Activated B cell treated with CpG ODN at 0.5 μM for 24 hours (primary cell): ENCODE measurements around the gene IFNGR2. TPM values are rescaled to one million over a fixed set of nuclear protein-coding genes. Genes with fewer than 3 reads are reported as not detected.

ENCODE experiments used
- ATAC-seq: fragments of 200-7000 bp; cut with Tn5 transposase; one replicate; pipeline ENCODE4 v1.10.0; 2021; ENCODE audit warnings: low read depth, mild to moderate bottlenecking, moderate library complexity
- CTCF ChIA-PET: fragments of 350-600 bp; sonication (Branson Sonifier 250); formaldehyde crosslinking; loops from one replicate; lab custom pipeline; 2021; ENCODE audit warnings: antibody characterized with exemption; lab: Charles Lee
- POLR2A ChIA-PET: fragments of 350-600 bp; sonication (Branson Sonifier 250); formaldehyde crosslinking; loops from one replicate; lab custom pipeline; 2021; ENCODE audit warnings: antibody characterized with exemption; lab: Charles Lee
- DNase-seq: peaks from one replicate; pipeline ENCODE4 v3.0.0; 2022
- H3K27ac Mint-ChIP-seq: one replicate; pipeline ENCODE4 v1.8.0; 2020; ENCODE audit warnings: mixed read lengths
- H3K27me3 Mint-ChIP-seq: one replicate; pipeline ENCODE4 v1.8.0; 2021; ENCODE audit warnings: mixed read lengths
- H3K36me3 Mint-ChIP-seq: one replicate; pipeline ENCODE4 v1.8.0; 2021; ENCODE audit warnings: low read depth, mixed read lengths
- H3K4me1 Mint-ChIP-seq: one replicate; pipeline ENCODE4 v1.8.0; 2021; ENCODE audit warnings: mixed read lengths
- H3K4me3 Mint-ChIP-seq: one replicate; pipeline ENCODE4 v1.8.0; 2020; ENCODE audit warnings: mild to moderate bottlenecking, mixed read lengths
- H3K9me3 Mint-ChIP-seq: one replicate; pipeline ENCODE4 v1.8.0; 2020; ENCODE audit warnings: mixed read lengths
- CTCF ChIP-seq: fragments of 200-600 bp; IDR thresholded peaks from one replicate; pipeline ENCODE4 v1.8.0; 2022; ENCODE audit warnings: antibody characterized with exemption, mild to moderate bottlenecking
- intact Hi-C: fragments of 100-400 bp; cut with micrococcal nuclease; formaldehyde crosslinking; loops from one replicate; pipeline ENCODE4 v1.15.1; 2024
- total RNA-seq: library from RNA; stranded (reverse); gene quantifications from 2 replicates; pipeline ENCODE4 v1.2.3, GENCODE V29; 2022

The IFNGR2 gene
- total RNA-seq, 1 donor from 2014 or later, result 71.1 TPM

- peak within 1 kb of the TSS; percentile 90 for H3K27ac Mint-ChIP-seq
- intact Hi-C loops, result loop anchor here (1.0 to 5.0 kb wide), 7 partner anchors 11 to 868 kb away; partner anchors contain the start of genes CFAP298, CRYZL1, DNAJC28 and DONSON
- H3K4me1 Mint-ChIP-seq, result peaks cover 20% of the 10 kb centered on the region
- H3K27me3 Mint-ChIP-seq, result no peaks in the 10 kb centered on the region
- peak; percentile 88 for DNase-seq
- POLR2A ChIA-PET, result interaction anchor here (0.6 to 3.4 kb wide), 31 partner anchors 11 to 910 kb away, joined by 3 to 71 read pairs (median 4); partner anchors contain the start of genes CRYZL1, DNAJC28, DONSON and GART
- peak within 1 kb of the TSS; percentile 92 for H3K4me3 Mint-ChIP-seq
- ATAC-seq, result peak; percentile 88
- CTCF ChIA-PET, result interaction anchor here (1.0 to 2.1 kb wide), 8 partner anchors 11 to 709 kb away, joined by 3 to 13 read pairs (median 6); partner anchors contain the start of genes DNAJC28 and PAXBP1
- peaks cover 4% of the 10 kb centered on the region for H3K36me3 Mint-ChIP-seq
- TF ChIP-seq CTCF, result no peak
- no peaks in the 10 kb centered on the region for H3K9me3 Mint-ChIP-seq
These were observed 76.7 kb downstream of the IFNGR2 start, which contains the start of gene TMEM50B for GRCh38 chr21:33479679-33480480. TMEM50B (minus strand) TSS chr21:33479974; CDS start chr21:33468885, 11,089 bp downstream.

DNA sequence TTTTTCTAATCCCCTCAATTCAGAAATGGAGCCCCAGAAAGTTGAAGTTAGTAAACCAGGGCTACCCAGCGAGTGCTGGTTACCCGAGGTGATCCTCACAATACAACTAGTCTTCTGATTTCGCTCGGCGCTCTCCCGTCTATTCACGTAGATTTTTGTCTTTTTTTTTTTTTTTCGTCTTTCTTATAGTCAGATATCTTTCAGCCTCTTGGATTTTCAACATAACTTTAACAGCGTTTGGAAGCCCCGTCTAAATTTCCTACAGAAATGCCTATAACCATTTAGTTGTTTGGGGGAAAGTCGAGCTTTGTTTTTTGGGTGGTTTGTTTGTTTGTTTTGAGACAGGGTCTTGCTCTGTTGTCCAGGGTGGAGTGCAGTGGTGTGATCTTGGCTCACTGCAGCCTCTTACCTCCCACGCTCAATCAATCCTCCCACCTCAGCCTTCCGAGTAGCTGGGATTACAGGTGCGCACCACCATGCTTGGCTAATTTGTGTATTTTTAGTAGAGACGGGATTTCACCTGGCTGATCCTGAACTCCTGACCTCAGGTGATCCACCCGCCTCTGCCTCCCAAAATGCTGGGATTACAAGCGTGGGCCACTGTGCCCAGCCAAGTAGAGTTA lies 77.4 kb downstream of the IFNGR2 start:
- DNase-seq, result no peak
- Mint-ChIP-seq H3K36me3 (peaks cover 4% of the 10 kb centered on the region), H3K4me1 (peaks cover 20% of the 10 kb centered on the region), H3K4me3 (peak overlapping the region; percentile 92), H3K27me3 (no peaks in the 10 kb centered on the region), H3K9me3 (no peaks in the 10 kb centered on the region), H3K27ac (peak overlapping the region; percentile 90)
- intact Hi-C loops, result loop anchor here (1.0 to 5.0 kb wide), 3 partner anchors 11 to 868 kb away; partner anchors contain the start of genes CFAP298, CRYZL1 and DNAJC28
- CTCF ChIA-PET, result interaction anchor here (1.0 to 2.1 kb wide), 6 partner anchors 11 to 709 kb away, joined by 3 to 13 read pairs (median 6); partner anchors contain the start of genes DNAJC28 and PAXBP1
- TF ChIP-seq CTCF, result no peak
- no peak for ATAC-seq
- POLR2A ChIA-PET, result interaction anchor here (0.7 to 3.4 kb wide), 19 partner anchors 11 to 868 kb away, joined by 3 to 71 read pairs (median 5); partner anchors contain the start of genes CRYZL1, DNAJC28, DONSON and GART

DNA sequence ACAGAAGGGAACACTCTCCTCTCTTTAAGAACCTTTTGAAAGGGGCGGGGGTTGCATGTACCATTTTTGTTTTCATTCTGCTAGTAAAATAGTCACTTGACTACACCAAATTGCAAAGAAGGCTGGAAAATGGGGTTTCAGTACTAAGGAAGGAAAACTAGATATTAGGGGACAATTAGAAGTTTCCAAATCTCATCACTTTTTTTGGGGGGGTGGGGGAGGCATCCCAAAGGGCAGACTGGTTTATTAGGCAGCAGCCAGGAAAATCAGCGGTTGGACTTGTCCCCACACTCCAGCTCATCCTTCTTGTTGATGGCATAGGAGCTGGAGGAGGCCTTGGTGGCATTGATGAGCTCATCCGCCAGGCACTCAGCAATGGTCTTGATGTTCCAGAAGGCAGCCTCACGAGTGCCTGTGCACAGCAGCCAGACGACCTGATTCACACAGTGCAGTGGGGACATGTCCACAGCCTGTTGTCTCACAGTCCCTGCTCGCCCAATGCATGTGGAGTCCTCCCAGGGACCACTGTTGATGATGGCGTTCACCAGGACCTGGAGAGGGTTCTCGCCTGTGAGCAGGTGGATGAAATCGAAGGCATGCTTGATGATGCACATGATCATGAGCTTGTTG lies 78.2 kb downstream of the IFNGR2 start:
- DNase-seq (no peak), ATAC-seq (no peak)
- H3K4me1 Mint-ChIP-seq, result peaks cover 20% of the 10 kb centered on the region
- no peak for TF ChIP-seq CTCF
- intact Hi-C loops, result loop anchor here (5.0 kb wide), 1 partner anchor 869 kb away; the partner anchor contains the start of gene CFAP298
- H3K9me3 Mint-ChIP-seq, result no peaks in the 10 kb centered on the region
- peaks cover 4% of the 10 kb centered on the region for H3K36me3 Mint-ChIP-seq
- H3K27me3 Mint-ChIP-seq, result no peaks in the 10 kb centered on the region
- ChIA-PET POLR2A (interaction anchor here (0.7 to 3.4 kb wide), 4 partner anchors 8 to 159 kb away, joined by 3 to 71 read pairs (median 34); partner anchors contain the start of genes CRYZL1, DNAJC28, GART and SON), CTCF (no interaction called here)
- H3K4me3 Mint-ChIP-seq, result peak overlapping the region; percentile 92
- no peak overlapping the region for H3K27ac Mint-ChIP-seq

Other genes starting within 250 kb of the IFNGR2 start
- 24.9 and 29.2 TPM in 2 replicates for gene IFNAR2, start 173.5 kb upstream of the IFNGR2 start, total RNA-seq
- gene IL10RB, start 137.0 kb upstream of the IFNGR2 start, total RNA-seq, result 36.7 and 37.9 TPM in 2 replicates
- gene IFNAR1, start 78.4 kb upstream of the IFNGR2 start, total RNA-seq, result 33.9 and 34.5 TPM in 2 replicates
- gene TMEM50B, start 76.6 kb downstream of the IFNGR2 start, total RNA-seq, result 42.3 and 47.2 TPM in 2 replicates
- 0.53 and 0.66 TPM in 2 replicates for gene DNAJC28, start 88.3 kb downstream of the IFNGR2 start, total RNA-seq
- 99.1 and 106 TPM in 2 replicates for gene GART, start 138.7 kb downstream of the IFNGR2 start, total RNA-seq
- gene SON, start 139.6 kb downstream of the IFNGR2 start, total RNA-seq, result 429 and 474 TPM in 2 replicates
- gene DONSON, start 185.3 kb downstream of the IFNGR2 start, total RNA-seq, result 4.4 and 4.7 TPM in 2 replicates
- gene CRYZL1, start 238.3 kb downstream of the IFNGR2 start, total RNA-seq, result 37.1 and 46.3 TPM in 2 replicates
- gene ITSN1, start 239.1 kb downstream of the IFNGR2 start, total RNA-seq, result 1.3 and 2.9 TPM in 2 replicates